GM18858 (cell line): Measurements from ENCODE around the gene DNAH17.

Experiments
- ATAC-seq: cut with Tn5 transposase; IDR thresholded peaks from one replicate; pipeline ENCODE4 v1.9.1; 2021; ENCODE audit not compliant: unreplicated experiment

DNAH17 gene

DNA sequence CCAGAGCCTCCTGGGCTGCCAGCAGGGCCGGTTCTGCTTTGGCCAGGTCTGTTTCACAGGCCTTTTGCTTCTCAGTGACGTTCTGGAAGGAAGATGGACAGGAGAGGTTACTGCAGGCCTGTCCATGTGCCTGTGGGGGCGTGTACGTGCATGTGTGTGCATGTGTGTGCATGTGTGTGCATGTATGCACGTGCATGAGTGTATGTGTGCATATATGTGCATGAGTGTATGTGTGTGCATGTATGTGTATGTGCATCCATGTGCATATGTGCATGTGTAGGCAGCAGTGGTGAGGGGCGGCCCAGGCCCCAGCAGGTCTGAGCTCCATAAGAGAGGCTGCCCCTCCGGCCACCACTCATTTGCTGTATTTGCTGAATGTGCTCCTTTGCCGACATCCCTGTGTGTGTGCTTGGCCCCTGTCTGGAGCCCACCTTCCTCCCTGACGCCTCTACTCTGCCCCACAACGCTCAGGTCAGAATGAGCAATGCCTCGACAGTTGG lies 117.0 kb downstream of the DNAH17 start:
- no peak for ATAC-seq

DNA sequence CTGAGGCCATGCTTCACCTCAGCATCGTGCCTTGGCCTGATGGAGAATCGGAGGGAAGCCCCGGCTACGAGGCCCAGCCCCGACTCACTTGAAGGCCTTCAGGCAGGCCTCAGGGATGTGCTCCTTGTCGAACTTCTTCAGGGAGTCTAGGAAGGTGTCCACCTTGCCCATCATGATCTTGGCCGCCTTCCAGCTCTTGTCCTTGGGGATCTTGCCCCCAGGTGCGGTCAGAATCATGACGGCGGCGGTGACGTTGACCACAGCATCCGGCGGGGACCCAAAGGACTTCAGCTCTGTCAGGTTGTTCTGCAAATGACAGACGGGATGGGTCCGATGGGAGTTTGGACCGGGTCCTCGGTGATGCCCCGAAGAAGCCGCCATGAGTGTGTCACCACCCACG lies 117.5 kb downstream of the DNAH17 start:
- no peak for ATAC-seq

DNA sequence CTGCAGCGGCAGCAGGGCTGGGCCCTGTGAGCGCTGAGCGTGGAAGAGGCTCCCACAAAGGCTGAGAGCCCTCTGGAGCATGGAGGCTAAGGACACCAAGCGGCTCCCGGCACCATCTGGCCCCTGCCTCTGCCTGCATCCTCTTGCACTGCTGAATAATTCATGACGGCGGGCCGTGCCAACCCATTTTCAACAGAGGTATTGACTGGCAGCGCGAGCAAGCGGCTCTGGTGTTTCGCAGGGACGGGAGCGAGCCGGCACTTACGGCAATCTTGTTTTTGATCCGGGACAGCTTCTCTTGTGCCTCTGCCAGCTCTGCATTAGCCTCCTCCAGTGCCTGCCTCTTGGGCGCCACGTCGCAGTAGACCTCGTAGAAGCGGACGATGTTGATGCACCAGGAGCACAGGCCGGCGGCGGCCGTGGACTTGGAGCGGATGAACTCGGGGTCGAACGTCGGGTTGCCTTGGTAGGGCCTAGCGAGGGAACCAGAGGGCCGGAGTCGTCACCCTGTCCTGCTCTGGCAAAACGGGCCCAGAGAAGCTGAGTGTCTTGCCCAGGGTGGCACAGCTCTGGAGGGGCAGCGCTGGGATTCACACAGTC lies 118.4 kb downstream of the DNAH17 start:
- no peak for ATAC-seq

DNA sequence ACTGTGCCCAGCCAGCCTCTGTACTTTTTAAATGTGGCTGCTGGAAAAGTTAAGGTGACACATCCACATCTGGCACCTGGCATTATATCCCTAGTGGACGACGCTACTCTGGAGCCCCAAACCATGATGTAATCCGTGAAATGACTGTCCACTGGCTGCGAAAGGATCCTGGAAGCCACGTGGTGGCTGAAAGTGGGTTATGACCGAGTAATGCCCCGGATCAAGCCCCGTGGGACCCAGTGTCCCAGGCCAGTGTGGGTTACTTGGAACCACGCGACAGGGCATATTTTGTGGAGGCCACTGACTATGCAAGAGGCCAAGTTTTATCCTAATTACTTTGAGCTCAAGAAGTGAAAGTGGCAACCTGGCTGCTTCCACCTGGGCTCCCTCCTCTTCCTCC lies 119.1 kb downstream of the DNAH17 start:
- ATAC-seq: no peak

DNA sequence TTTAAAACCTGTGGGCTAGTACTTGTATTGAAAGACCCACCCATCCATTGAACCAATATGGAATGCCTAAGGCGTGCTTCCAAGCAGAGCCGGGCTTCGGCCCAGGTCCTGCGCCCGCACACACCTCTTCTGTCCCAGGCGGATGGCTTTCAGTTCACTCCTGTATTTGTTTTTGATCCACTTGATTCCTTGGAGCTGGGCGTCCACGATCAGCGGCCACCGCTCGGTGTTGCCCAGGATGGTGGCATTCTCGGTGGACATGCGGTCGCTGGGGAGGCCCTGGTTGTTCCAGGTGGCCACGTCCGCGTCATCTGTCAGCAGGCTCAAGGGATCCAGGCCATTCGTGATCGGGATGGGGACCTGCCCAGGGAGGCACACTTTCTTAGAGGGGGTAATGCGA lies 122.8 kb downstream of the DNAH17 start:
- ATAC-seq: no peak

DNA sequence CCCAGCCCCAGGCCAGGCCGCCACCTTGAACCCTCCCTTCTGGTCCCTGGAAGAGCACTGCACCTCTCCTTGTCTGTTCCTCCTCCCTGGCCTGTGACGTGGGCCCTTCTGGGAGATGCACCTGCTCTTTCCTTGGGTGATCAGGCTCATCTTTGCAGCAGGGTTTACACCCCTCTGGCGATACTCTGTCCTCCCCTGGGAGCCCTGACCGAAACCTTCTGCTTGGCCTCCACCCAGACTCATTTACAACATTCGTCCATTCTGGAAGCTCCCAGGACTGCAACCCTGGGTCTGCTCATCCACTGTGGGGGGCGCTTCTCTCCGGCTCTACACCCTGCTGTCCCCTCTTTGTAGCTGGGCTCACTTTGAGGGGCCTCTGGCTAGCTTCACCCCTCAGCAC lies 125.4 kb downstream of the DNAH17 start:
- ATAC-seq: no peak

DNA sequence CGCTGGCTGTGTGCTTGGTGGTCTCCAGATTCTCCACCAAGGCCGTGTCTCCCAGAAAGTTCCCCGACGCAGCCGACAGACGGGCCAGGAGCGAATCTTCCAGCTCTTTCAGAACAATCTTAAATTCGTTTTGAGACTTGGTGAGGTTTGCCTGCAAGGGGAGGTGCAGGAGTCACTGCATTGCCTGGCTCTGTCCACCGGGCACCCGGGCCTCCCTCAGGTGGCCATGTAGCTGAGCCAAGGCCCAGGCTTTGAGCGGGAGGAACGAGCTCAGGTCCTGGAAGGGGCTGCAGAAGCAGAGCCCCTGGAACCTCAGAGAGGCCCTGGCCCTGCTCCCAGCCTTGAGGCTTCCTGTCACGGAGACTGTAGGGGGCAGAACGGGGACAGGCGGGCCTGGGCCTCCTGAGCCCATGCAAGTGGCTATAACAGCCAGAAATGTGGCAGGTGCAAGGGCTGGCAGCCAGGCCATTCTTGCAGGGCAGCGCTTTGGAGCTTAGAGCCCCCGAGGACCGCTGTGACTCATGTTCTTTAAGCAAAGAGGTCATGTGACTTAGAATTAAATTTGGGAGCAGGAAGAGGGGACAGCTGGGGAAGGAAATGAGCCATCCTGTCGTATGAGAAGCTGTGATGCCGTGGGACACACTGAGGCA lies 126.4 kb downstream of the DNAH17 start:
- ATAC-seq: no peak

DNA sequence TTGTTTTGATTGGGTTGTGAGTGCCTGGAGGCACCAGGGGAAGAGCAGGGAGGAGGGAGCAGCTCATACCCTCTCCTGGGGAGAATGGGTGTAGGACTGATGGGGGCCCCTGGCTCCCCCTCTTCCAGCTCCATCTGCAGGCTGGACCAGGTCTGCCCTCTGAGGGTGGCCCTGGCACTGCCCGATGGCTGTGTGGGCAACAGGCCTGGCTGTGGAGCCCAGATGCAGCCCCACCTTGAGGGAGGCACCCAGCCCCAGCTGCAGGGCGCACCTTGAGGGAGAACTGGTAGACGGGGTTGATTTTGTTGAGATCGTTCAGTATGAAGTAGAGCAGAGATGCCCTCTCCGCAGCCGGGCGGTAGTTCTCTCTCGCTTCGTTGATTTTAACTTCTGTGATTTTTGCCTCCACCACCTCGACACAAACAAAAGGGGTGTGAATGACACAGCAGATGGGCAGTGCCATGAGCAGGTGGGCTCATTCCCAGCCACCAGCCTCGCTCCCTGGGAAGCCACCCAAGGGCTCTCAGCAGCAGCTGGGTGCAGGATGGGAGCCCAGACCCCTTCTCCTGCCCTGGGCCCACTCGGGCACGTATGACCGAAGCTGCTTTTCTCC lies 127.1 kb downstream of the DNAH17 start:
- no peak for ATAC-seq

DNA sequence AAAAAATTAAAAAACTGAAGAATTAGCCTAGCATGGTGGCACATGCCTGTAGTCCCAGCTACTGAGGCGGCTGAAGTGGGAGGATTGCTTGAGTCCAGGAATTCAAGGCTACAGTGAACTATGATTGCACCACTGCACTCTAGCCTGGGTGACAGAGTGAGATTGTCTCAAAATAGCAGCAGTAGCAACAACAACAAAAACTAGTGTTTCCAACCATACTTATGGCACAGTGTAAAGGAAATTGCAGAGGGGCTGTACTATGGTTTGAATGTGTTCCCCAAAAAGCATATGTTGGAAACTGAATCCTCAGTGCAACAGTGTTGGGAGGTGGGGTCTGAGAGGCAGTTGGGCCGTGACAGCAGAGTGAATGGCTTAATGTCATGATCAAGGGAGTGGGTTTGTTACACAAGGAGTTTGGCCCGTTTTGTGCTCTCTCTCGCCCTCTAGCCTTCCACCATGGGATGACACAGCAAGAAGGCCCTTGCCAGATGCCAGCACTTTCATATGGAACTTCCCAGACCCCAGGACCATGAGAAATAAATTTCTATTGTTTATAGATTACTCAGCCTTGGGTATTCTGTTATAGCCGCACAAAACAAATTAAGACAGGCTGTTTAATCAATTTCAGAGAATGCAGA lies 128.7 kb downstream of the DNAH17 start:
- no peak for ATAC-seq

DNA sequence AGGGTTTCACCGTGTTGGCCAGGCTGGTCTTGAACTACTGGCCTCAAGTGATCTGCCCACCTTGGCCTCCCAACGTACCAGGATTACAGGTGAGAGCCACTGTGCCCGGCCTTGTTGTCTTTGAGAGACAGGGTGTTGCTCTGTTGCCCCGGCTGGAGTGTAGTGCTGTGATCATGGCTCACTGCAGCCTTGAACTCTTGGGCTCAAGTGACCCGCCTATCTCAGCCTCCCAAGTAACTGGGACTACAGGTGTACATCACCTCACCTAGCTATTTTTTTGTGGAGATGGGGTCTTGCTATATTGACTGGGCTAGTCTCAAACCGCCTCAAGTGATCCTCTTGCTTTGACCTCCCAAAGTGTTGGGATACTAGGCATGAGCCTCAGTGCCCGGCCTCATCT lies 130.4 kb downstream of the DNAH17 start:
- no peak for ATAC-seq

DNA sequence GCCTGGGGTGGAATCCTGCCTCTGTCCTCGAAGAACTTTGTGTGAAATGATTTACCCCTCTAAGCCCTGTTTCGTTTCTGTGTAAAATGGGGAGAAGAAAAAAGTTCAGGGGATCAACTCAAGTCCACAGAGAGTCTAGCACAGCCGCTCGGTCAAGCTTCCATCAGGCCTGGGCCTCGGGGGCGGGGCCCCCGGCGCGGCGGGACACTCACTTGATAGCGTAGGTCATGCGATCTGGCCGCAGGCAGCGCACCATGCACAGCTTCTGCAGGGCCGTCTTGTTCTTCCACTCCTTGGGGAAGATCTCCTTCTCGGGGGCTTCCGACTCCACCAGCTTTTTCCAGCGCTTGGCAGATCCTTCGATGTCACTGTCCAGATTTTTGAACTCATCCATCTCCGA lies 132.8 kb downstream of the DNAH17 start:
- no peak for ATAC-seq

DNA sequence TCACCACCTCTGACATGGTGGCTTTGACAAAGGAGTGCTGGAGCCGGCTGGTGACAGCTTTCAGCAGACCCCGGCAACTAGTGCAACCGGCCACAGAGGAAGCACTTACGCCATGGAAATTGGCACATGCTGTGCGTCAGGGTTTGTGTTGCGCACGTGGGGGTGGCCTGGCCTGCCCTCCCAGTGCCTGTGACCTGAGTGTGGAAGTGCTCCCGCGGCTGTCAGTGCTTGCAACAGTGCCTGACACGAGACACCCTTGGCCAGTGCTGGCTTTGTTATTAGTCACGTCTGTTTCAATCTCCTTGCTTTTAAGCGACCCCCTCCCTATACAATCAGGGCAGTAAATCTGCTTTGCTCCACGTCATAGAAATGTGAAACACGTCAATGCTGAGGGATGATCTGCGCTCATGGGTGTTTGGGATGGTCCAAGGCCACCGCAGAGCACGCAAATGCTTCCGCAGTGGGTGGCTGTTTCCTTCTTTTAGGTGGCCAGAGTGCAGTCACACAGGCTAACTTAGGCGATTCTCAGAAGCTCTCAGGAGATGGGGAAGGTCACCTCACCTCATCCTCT lies 134.5 kb downstream of the DNAH17 start:
- ATAC-seq: no peak

DNA sequence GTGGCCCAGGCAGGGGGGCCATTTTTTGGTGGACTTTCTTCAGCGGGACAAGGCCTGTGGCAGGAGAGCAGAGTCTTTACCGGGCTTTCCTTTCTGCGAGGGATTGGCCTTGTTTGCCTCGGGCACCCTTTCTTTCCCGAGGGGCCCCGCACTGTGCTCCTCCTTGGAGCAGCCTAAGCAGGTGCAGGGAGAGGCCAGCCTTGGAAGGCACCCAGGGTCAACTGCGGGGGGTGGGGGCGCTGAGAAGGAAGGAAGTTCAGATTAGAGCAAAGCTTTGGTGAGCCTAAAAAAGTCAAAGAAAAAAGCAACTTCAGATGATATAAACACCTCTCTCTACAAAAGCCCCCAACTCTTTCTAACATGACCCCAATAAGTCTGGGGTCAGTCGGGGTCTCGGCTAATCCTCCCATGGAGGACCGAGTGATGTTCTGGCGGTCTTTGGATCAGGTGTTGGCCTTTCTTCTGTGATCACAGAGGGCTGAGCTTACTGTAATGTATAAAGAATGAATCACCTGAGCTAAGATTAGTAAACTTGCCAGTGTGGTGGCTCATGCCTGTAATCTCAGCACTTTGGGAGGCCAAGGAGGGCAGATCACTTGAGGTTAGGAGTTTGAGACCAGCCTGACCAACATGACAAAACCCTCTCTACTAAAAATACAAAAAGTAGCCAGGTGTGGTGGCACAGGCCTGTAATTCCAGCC lies 135.8 kb downstream of the DNAH17 start:
- no peak for ATAC-seq

DNA sequence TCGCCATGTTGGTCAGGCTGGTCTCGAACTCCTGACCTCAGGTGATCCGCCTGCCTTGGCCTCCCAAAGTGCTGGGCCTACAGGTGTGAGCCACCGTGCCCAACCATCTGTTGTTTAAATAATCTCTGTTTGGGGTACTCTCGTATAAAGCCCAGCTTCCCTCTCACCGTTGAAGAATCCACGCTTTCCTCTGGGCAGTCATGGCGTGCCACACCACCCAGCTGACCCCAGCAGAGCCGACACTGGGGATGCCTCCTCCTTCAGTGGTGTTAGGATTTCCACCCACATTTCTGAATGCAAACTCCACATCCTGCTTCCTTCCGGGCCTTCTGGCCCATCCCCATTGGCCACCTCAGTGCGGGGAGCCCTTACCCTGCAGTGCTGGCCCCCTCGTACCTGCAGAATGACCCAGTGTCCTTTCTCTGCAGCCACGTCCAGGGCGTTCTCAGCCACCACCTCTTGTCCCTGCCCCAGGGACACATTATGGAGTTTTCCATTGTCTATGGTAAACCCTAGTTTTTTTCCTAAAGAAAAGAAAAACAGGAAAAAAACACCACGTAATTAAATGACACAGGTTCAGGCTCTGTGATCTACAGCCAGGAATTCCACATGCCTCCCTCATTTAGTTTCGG lies 138.4 kb downstream of the DNAH17 start:
- no peak for ATAC-seq

DNA sequence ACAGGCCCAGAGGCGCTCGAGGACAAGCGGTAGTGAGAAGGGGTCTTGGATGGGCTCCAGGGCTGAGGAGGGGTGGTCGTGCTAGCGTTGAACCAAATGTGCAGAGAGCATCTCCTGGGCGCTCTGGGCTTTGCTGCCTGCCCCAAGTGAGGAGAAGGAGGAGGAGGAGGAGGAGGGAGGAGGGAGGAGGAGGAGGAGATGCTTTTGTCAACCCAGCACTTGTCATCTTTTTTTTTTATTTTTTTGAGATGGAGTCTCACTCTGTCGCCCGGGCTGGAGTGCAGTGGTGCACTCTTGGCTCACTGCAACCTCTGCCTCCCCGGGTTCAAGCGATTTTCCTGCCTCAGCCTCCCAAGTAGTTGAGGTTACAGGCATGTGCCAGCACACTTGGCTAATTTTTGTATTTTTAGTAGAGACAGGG lies 138.9 kb downstream of the DNAH17 start:
- no peak for ATAC-seq

DNA sequence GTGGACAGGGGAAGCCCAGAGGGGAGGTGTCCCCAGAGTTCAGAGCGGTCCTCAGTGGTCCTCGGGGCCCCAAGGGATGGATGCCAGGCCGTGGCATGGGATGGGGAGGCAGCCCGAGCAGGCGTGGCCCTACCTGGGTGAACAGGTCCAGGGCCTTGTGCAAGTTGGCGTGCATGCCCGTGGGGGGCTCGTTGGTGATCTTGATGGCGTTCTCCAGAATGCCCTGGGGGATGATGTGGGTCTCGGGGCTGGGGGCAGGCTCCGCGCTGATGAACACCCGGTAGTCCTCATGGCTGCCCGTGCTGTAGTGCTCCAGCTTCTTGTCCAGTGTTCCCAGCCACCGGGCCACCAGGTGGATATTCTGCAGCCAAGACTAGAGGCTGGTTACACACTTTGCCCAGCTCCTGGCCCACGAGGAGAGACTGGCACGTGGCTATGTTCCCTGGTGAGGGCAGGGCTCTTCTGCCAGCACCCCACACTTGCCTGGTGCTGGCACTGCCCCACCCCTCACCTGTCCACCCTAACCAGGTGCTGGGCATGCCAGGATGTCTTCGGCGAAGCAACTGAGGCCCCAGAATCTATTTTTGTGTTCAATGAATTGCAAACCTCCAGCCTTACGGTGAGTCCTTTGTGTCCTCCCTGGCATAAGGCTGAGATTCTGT lies 139.6 kb downstream of the DNAH17 start:
- ATAC-seq: no peak

DNA sequence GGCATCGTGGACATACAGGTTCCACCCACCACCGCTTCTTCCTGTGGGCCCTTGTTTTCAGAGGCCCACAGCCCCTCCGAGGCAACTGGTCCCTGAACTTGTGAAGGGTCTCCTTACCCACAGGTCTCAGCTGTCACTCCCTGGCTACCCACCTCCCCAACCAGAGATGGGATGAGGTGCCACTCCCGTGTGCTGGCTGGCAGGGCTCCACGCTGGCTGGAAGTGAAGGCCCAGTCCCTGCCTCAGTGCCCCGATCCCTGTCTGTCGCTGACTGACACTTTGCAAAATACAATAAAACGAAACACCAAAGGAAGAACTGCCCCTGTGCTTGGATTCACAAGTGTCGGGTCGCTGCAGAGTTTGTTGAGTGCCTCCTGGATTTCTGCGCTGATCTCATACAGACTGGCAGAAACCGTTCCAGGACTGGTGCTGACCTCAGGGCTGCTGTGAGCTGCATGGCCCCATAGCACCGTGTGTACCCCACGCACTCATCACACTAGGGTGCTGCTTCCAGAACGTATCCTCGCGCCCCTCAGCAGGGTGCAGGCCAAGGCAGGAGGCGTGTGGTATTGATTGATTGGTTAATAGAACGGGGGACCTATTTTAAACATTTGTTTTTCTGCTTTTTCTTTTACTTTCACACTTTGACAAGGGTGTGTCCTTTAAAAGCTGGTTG lies 141.7 kb downstream of the DNAH17 start:
- ATAC-seq: no peak

DNA sequence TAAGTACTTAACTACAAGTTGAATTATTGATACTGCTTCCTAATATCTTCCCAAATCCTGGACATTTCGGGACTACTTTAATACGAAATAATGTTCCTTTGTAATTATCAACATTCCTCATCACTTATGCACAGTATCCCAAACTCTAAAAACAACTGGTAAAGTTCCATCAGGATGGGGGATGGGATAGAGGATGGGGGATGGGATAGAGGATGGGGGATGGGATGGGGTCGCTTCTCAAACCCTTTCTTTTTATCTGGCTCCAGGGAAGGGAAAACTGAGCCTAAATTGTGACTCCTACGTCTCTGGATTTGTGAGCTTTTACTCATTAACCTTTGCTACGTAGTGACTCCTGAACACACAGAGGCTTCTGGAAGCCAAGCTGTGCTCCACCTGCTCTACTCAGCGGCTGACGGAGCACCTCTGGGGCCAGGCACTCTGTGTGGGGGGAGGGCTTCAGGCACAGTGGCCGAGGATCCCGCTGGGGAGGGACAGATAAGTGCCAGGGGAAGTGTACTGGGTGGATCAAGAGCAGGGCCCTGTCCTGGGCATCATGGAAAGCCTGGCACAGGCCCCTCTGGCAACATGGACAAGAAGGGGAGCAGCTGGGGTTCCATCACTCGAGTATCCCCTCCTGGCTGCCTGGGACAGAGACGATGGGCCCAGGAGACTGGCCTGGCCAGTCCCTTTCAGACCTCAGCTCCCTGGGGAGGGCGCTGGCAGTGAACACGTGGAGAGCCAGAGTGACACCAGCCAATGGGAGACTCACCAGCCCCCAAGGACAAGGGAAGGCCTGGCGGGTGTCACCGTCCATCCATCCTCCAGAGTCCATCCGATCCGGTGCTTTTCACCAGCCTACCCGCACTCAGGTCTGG lies 142.5 kb downstream of the DNAH17 start:
- no peak for ATAC-seq
